CD4-positive, alpha-beta T cell treated with Interleukin-6 for 4 hours (primary cell): ENCODE measurements around the gene SLC43A2.

Experiments used
- DNase-seq: peaks from one replicate; pipeline ENCODE4 v3.0.0-alpha.2; 2020; ENCODE audit warnings: mixed read lengths

SLC43A2 gene

DNA sequence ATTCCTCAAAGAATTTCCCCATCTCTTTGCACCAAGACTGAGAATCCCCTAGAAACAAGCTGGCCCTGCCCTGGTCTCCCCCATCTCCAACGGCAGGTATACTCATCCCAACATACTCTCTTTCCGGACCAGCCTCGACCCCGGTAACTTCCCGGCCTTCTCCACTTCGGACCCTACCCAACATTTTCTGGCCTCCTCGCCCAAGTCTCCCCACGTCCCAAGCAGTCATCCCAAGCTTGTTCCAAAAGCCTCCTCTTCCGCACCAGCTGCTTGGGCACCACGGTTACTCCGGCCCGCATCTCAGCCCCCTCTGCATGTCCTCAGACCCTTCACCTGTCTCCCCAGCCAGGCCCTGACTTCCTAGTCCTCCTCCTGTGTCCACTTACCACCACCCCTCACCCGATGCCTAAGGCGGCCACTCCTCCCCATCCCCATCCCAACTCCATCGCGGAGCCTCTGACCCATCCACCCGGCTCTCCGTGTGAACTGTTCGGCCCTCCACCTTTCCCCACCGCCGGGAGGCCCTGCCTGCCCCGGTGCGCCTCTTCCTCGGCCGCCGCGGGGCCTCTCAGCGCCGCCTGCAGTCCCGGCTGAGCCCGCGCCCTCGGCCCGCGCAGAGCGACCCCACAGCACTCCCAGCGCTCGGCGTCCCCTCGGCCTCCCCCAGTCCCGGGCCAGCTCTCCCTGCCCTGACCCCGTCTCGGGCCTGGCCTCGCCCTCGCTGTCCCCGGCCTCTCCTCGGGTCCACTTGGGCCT is 67.0 kb downstream of the SLC43A2 start:
- DNase-seq, result peak; percentile 43

DNA sequence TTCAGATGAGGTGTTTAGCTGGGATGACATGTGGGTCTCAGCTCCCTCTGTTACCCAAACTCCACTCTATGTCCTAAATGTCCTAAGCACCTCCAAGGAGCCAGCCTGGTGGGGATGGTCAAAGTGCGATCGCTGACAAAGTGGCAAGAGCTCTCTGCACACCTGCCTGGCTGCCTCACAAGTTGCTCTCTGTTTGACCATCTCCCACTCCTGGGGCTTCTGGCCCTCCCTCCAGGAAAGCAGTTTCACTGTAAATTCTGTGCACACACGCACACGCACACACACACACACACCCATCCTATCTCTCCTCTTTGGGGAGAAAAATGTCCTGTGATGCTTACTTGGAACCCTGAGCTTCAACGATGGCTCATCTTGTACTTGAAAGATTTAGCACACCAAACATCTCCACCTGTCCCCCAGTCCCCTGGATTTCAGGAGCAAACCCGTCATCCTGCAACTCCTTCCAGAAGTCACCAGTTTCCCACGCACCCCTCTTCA is 67.7 kb downstream of the SLC43A2 start:
- DNase-seq, result no peak

DNA sequence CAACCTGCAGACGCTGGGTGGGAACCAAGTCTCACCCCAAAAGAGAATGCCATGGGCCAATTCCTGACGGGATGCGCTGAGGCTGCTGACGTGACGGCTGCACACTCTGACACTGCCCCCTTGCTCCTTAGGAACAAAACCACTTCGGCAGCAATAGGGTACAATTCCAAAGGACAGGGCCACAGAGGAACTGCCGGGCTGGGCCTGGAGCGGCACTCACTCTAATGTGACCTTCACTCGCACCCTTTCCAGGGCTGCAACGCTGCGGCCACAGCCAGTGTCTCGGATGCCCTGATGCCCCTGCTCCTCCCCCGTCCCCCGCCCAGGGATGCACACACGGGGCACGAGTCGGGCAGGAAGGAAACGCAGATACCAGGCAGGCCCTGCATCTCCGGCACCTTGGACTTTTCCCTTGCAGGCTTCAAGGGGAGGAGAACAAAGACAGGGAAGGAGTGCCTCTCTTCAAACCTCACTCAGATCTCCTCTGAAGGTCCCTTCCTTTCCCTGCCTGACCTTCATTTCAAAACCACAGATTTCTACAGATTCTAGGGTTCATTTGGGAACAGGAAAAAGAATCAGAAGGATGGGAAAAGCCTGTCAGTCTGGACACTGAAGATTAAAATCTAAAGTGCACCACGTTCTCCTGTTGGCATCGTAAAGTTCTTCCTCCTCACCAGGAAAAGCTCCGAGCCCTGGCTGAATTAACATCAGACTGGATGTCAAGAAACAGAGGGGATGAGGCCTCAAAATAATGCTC is 68.4 kb downstream of the SLC43A2 start:
- DNase-seq, result no peak

DNA sequence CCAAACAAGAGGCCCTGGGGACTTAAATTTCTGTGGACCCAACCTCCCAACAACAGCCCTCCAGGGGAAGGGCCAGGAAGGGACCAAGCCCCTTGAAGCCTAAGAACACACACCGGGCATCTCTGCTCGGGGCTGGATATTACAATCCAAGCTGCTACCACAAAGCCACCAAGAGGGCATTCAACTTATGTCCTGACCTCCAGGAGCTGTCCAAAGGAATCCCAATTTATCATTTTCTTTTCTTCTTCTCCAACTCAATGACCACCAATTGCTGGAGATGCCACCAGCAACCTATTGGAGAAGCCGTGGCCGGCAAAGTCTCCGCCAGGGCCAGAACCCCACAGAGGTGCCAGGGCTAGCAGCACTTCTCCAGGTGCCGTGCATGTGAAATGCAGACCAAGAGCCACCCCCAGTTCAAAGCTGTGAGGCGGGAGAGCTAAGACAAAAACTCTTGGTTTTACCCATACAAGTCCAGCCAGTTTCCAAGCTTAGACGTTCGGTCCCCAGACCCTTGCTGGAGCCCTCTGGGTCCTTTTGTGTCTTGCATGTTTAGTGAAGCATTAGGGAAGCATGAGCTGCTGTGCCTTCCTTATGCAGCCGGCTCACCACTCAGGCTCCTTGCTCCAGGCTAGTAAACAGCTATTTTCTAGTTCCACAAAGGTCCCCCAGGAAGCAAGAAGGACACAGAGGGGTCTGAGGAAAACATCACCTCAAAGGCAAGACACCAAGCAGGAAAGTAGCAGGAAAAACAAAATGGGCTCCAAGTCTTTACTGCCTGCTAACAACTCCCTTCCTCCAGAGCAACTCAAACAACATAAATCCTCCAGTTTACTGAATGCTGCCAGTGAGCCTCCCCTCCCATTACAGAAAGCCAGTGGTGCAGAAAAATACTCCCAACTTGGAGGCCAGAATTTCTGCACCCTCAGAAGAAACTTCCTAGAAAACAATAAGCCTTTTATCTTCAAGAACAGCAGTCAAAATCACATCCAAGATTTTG is 69.3 kb downstream of the SLC43A2 start:
- DNase-seq, result no peak

DNA sequence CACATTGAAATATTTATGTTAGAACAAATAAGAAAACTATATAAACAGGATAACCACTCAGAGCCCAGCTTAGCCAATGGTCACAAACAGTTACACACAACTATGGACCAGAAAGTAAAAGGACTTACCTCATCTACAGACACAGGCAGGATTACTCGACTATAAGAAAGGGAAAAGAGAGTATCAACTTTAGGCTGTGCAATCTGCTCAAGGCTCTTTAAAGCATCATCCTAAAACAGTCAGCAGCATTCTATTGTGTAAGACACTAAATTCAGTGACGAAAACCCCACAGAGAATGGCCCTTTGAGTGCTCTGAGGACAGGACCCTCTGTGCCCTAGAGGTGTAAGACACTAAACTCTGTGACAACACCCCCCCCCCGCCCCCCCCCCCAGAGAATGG is 70.2 kb downstream of the SLC43A2 start:
- no peak for DNase-seq

DNA sequence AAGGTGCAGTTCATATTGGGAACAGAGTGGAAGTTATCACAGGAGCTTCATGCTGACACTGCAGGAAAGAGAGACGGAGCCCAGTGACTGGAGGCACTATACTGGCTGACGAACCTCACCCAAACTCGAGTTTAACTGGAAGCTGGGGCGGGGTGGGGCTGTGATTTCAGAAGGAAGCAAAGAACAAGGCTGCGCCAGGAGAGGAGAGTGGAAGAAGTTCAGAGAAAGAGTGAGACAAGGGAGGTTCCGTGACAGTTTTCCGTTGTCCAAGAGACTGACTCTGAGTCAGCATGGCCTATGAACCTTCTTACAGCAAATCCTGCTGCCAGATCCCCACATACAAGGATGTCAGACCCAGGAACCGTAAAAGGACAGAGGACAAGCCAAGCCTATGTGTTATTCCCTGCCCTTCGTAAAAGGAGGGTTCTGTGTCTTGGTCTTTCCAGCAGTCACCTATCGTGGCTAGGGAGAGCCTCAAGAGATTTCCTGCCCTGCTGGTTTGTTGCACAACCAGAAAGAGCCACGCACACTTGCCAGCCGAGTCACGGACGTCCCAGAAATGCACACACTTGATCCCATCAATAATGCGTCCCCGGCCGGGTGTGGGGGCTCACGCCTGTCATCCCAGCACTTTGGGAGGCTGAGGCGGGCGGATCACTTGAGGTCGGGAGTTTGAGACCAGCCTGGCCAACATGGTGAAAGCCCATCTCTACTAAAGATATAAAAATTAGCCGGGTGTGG is 71.1 kb downstream of the SLC43A2 start:
- no peak for DNase-seq

DNA sequence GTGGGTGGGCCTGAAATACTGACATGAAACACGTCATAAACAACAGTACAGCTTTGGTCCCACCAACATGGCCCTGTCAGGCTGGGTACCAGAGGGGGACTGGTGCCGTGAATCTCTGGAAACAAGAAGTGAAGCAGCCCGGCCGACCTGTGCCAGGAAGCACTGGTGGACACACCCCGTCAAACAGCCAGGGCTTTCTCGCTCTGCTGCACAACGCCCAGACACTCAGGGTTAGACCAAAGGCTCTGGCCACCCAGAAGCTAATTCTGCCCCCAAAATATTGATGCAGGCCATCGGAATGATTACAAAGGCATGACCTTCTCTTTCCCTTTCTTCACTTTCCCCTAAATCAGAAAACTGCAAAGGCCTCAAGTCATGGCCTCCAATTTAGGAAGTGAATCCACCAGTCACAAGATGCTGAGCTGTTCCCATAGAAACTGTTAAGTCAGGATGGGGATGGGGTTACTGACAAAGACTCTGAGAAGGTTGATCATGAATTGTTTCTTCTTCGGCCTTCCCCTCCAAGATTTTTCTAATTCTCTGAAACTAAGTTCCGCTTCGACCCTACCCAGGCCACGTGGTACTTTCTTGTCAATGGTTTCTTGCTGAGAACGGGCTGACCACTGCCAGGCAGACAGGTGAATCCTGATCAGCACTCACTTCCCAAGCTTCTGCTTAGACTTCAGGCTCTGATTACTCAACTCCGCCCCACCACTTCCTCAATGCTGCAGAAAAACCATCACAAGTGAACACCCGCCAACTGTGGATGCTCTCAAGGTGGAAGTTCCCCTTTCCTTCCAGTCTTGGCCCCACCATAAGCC is 72.8 kb downstream of the SLC43A2 start:
- no peak for DNase-seq

- DNase-seq, result no peak
Observed at GRCh38 chr17:1554751-1555540, 73.7 kb downstream of the SLC43A2 start.

GRCh38 chr17:1553354-1554266 is 75.0 kb downstream of the SLC43A2 start:
- DNase-seq, result no peak

- DNase-seq, result no peak
Observed at GRCh38 chr17:1552932-1553331, 75.7 kb downstream of the SLC43A2 start.

DNA sequence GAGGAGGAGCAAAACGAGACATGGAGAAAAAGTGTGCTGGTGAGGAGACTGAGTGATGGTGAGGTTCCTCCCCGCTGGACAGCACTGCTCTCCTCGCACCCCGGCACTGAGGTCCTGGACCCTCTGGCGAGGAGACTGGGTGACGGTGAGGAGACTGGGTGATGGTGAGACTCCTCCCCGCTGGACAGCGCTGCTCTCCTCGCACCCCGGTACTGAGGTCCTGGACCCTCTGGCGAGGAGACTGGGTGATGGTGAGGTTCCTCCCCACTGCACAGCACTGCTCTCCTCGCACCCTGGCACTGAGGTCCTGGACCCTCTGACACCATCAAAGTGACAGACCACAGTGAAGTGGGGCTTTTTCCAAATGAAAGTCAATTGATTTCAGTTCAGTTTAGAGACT is 76.9 kb downstream of the SLC43A2 start:
- no peak for DNase-seq

DNA sequence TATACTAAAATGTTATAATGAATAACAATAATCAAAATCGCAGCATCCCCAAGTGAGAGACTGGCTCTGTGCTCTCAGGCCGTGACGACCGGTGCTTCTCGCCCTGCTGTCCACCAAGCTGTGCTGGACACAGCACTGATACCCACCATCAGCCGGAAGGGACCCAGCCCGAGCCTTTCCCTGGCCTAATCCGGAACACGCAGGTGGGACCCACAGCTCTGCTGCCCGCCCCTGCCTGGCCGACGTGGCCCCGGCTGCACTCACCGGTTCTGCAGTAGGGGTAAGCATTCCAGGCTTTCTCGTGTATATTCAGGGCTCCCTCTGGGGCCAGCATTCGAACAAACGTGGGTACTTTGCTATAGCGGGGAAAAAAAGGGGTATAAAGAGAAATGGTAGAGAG is 80.6 kb downstream of the SLC43A2 start:
- DNase-seq, result no peak

DNA sequence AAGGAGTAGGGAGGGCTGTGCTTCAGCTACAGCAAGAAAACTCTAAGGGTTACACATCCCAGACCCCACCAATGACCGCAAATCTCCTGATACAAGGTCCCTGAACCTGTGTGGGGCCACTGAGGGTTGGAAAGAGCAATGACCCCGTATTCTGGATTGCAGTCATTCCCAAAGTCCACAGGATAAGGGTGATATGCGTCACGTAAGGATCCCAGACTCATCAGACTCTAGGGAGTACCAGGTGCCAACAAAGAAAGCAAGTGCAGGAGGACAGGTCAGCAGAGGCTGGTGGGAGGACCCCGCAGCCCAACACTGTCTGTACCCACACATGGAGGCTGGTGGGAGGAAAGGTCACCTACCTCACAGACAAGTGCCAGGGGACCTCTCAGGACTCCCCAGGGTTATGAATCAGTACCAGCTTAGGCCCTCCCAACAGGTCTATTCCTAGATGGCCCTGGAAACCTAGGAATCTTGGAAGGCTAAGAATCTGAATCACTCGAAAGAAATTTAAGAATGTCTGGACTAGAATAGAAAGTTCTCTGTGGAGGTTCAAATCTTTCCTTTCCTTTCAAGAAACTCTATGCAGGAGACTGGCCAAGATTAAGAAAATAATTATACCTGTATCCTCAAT is 82.2 kb downstream of the SLC43A2 start:
- no peak for DNase-seq

DNA sequence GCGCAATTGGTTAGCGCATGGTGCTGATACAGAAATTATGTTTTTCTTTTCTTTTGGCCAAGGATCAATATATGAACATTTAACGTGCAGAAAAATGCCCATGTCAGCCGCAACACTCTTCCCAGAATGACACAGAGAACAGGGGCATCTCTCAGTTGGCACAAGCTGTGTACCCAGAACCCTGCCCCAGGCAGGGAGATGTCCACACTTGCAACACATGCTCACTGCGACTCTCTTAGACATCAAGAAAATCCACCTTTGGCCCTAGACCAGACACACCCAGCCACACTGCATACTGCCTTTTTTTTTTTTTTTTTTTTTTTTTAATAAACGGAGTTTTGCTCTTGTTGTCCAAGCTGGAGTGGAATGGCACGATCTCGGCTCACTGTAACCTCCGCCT is 83.0 kb downstream of the SLC43A2 start:
- no peak for DNase-seq

- no peak for DNase-seq
Observed at GRCh38 chr17:1542316-1542715, 86.3 kb downstream of the SLC43A2 start.

DNA sequence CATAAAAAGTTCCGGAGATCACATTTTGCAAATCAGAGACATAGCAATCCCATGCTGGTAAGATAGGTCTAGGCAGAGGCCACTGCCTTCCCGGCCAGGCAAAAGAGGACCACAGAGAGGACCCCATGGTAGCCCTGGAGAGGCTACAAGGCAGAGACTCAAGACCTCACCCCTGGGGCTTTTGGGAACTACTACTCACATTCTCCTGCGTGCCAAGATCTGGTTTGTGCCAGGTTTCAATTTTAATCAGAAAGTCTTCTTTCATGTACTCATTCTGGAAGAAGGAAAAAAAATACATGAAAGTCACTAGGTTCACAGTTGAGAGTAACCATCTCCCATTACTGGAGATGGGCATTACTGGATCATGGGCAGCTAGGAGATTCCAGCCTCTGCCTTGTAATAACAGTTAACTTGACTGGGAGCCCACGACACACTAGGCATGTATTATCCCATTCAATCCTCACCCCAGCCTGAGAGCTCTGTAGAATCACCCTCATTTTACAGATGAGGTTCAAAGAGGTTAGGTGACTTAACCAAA is 87.2 kb downstream of the SLC43A2 start:
- no peak for DNase-seq

- no peak for DNase-seq
Observed at GRCh38 chr17:1539811-1540210, 88.8 kb downstream of the SLC43A2 start.

GRCh38 chr17:1535737-1536136 is 92.9 kb downstream of the SLC43A2 start:
- DNase-seq, result no peak
